Measurements from ENCODE around the gene CNGA2.

The CNGA2 gene

GRCh38 chrX:151793886-151794285 is 59.3 kb downstream of the CNGA2 start:
- Histone ChIP-seq H3K4me2 (no peak overlapping the region), H3K4me1 (ENCODE audit: low read depth, poor library complexity, severe bottlenecking) (no peaks in the 10 kb centered on the region), H3K9ac (no peak overlapping the region), H2AFZ (ENCODE audit: low read depth) (no peak overlapping the region), H3K79me2 (ENCODE audit: insufficient read depth, low read depth) (no peaks in the 10 kb centered on the region), H3K4me3 (IDR thresholded peaks at IDR 0.05; ENCODE audit: insufficient read depth, low read depth, low read length) (no peak overlapping the region), H3K36me3 (ENCODE audit: insufficient read depth) (no peaks in the 10 kb centered on the region), H3K27ac (no peak overlapping the region), H3K27me3 (ENCODE audit: insufficient read depth, low read depth) (no peaks in the 10 kb centered on the region), H4K20me1 (ENCODE audit: insufficient read depth) (no peaks in the 10 kb centered on the region)
- no peak for TF ChIP-seq CTCF (conservative IDR thresholded peaks at IDR 0.05; ENCODE audit: low read depth, low read length)
